GM19193 (cell line): ENCODE results near the gene DYNC1I2.

Source experiments
- POLR2A ChIP-seq: IDR thresholded peaks from 4 replicates; pipeline ENCODE4 v1.6.1; 2011; ENCODE audit not compliant: insufficient read depth, insufficient read length; ENCODE audit errors: extremely low read depth

DYNC1I2 gene

DNA sequence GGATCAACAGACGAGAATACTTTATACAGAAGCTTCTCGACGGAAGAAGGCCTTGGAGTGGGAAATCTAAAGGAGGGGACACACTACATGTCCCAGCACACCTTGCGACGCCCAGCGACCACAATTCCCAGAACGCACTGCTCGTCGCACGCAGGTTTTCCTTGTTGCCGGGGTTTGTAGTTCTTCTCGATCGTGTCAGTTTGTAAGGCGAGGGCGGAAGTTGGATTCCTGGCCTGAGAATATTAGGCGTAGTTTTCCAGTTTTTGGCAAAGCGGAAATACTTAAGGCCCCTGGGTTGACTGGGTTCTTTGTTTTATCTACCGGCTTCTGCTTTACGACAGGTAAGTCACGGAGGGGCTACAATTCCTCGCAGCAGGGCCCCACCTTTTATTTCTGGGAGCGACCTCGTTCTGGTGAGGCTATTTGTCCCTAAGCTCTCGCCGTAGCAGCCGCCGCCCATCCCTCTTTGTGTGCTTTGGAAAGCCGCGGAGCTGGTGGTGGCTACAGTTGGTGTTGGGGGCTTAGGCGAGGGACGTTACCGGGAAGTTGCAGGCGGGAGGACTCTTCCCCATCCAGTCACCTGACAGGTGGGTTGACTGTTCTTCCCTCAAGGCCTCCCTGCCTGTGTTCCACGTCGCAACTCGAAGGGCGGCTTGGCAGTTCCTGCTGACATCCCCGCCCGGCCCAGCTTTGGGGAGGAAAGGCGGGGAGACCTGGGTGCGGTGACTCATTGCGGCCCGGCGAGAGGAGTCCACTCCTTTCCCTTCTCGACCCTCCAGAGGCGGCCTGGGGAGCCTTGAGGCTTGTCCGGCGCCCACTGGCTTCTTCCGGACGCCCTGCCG is at the start of gene DYNC1I2:
Gene DYNC1I2, plus strand, starts transcription at position 183 of the 842 bp plus-strand sequence. CDS start 2,687 bp downstream, outside the sequence.
- TF ChIP-seq POLR2A = peak; percentile 56

- no peak for TF ChIP-seq POLR2A
Measured at GRCh38 chr2:171651667-171652415, 35.4 kb upstream of the DYNC1I2 start.

DNA sequence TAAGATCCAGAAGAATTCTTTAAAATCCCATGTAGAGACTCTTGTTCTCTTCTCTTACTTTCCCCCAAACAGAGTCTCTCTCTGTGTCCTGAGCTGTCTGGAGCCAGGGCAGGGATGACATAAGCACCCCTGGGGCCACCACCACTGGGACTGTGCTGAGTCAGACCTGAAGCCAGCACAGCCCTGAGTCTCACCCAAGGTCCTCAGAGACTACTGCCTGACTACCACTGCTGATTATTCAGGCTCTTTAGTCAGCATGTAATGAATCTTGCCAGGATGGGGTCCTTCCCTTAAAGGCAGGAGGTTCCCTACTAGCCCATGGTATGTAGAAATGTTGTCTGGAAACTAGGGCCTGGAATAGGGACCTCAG is 34.9 kb upstream of the DYNC1I2 start:
- TF ChIP-seq POLR2A = no peak

DNA sequence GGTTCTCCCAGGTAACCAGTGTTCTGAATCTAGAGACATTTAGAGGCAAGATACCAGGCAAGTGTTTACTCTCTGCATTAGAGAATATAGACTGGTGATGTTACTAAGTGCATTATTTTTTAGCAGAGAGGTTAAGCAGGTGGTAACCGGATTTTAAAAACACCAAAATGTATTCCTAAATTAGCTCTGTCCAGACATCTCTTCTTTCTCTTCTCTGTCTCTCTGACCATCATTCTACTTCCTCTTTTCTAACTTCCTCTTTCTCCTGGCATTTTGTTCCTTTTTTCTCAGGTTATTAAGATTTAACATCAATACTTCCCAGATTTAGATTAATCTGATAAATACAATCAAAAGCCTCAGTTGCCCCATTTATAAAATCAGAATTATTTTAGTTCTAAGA is 31.7 kb upstream of the DYNC1I2 start:
- TF ChIP-seq POLR2A = no peak

- TF ChIP-seq POLR2A = no peak
Measured at GRCh38 chr2:171667041-171667440, 20.2 kb upstream of the DYNC1I2 start.

GRCh38 chr2:171668183-171668582 is 19.1 kb upstream of the DYNC1I2 start:
- no peak for TF ChIP-seq POLR2A

DNA sequence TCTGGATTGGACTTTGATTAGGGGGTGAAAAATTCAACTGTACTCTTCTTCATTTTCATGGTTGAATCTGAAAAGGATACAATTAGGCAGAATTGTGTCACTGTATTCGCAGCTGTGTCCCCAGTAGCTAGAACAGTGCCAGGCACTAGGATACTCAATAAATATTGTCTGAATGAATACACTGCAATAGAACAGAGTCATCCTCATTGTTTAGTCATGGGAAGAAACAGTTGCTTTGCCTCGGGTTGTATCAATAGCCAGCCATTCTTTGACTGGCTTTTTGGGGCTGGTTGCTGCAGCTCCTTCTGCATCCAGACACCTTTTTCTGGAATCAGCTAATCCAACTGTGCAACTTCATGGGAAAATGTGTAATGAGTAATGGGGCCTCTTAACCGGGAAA is 18.1 kb upstream of the DYNC1I2 start:
- TF ChIP-seq POLR2A = no peak

DNA sequence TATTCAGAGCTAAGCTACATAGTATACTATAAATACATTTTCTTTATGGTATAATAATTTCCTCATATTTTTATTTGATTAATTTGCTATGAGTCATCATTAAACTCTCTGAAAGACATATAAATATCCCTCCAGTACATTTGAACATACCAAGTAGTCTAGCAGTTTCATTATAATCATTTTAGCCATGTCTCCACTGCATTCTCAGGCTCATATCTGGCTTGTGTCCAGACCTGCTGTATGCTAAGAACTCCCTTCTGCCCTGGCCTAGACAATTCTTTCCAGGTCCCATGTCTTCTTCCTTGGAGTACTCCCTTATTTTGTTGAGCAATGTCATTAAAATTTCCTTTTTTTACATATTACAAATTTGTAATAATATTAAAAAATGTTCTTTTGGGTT is 16.6 kb upstream of the DYNC1I2 start:
- TF ChIP-seq POLR2A = no peak

DNA sequence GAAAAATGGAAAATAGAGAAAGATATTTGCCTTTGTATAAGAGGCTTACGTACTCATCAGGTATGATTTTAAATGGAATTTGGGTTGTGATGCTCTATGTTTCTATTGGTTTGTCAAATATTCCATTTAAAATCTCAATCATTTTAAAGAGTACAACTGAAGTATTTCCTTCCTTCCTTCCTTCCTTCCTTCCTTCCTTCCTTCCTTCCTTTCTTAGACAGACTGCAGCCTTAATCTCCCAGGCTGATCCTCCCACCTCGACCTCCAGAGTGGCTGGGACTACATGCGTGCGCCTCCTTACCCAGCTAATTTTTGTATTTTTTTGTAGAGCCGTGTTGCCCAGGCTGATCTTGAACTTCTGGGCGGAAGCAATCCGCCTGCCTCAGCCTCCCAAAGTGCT is 15.4 kb upstream of the DYNC1I2 start:
- no peak for TF ChIP-seq POLR2A

DNA sequence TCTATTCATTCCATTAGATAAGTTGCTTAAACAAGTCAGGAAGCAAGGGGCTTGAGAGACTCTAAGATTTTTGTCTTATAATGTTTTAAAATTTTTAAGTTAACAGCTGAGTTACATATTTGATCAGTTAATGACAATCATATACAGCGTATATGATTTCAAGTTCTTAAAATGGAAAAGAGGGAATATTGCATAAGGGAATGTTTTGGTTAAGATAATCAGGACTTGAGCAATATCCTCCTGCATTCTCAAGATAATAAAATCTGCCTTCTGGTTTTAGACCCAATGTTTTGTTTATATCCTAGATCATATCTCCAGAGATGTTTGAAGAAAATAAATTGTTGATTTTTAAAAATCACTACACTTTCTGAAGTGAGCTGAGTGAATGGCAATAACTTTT is 13.4 kb upstream of the DYNC1I2 start:
- no peak for TF ChIP-seq POLR2A

- no peak for TF ChIP-seq POLR2A
Measured at GRCh38 chr2:171675810-171676345, 11.4 kb upstream of the DYNC1I2 start.

DNA sequence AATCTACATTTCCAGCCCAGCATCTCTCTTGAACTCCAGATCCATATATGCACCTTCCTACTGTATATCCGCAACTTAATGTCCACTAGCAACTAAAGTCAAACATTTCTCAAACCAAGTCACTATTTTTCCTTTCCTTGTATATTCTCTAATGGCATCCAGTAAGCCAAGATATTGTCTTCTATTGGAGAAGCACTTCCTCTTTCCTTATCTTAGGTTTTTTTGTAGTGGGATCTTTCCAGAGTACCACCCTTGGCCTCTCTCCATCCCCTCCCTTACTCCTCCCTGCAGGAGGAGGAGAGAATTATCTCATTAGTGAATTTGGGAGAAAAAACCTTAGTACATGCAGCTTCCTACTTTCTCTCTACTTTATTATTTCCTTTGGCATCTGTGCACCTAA is 8.7 kb upstream of the DYNC1I2 start:
- TF ChIP-seq POLR2A = no peak

- TF ChIP-seq POLR2A = no peak
Measured at GRCh38 chr2:171688129-171688465, 828 bp downstream of the DYNC1I2 start.

DNA sequence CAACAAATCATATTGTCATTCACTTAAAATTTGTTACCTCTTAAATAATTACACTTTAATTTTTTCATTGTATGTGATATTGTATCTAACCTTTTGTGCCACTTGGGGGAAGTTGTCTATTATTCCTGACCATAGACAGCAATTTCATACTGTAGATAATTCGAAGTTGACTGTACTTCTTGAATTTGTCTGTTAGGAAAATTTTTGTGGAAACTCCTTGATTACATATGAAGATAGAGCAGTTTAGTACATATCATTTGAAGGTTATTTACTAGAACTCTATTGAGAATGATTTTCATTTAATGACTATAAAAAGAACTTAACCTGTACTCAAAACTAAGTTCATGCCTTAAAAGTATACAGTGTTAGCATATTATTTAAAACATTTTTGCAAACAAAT is 5.1 kb downstream of the DYNC1I2 start:
- no peak for TF ChIP-seq POLR2A

DNA sequence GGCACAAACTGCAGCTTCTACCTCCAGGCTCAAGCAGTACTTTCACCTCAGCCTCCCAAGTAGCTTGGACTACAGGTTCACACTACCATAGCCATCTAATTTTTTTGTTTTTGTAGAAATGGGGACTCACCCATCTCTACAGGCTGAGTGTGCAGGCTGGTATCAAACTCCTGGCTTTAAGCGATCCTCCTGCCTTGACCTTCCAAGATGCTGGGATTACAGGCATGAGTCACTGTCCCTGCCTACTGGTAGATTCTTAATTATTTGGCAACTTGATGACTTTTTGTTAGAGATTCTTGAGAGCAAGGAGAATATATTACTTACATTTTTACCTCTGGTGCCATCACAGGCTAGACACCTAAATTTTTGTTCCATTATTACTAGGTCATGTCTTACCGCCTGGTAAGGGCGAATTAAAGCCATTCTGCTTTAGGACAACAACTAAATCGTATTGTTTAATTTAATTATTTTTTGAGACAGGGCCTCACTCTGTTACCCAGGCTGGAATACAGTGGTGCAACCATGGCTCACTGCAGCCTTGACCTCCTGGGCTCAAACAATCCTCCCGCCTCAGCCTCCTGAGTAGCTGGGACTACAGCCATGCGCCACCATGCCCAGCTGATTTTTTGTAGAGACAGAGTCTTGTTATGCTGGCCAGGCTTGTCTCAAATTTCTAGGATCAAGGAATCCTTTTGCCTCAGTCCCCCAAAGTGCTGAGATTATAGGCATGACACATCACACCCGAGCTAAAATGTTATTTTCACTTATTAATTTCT is 15.7 kb downstream of the DYNC1I2 start:
- no peak for TF ChIP-seq POLR2A
